HEK293T (cell line): Measurements from ENCODE around the gene TRPC1.
"Not testable (repeated sequence)": the region's sequence is repeated elsewhere in the genome, so short reads cannot be mapped to it uniquely, and the experiment has no call there.

Source experiments
- CTCF ChIA-PET: fragments of 350-600 bp; formaldehyde crosslinking; extraction: SDS; loops from one replicate; lab custom pipeline; 2021; ENCODE audit warnings: antibody characterized with exemption, inconsistent platforms; lab: Yijun Ruan, JAX
- POLR2A ChIA-PET: fragments of 350-600 bp; formaldehyde crosslinking; extraction: SDS; loops from one replicate; lab custom pipeline; 2020; ENCODE audit warnings: antibody characterized with exemption, inconsistent platforms; lab: Yijun Ruan, JAX
- DNase-seq: peaks from one replicate; pipeline ENCODE4 v3.0.0; 2012; ENCODE audit warnings: mixed read lengths; ENCODE audit errors: extremely low spot score
- ARNT ChIP-seq: fragments of 450-650 bp; IDR thresholded peaks from 2 replicates; pipeline ENCODE4 v1.6.1; 2017; ENCODE audit warnings: mild to moderate bottlenecking
- BHLHE40 ChIP-seq: fragments of 450-650 bp; IDR thresholded peaks from 2 replicates; pipeline ENCODE4 v1.6.1; 2016; ENCODE audit warnings: mild to moderate bottlenecking, moderate library complexity, borderline replicate concordance
- CTBP1 ChIP-seq: fragments of 450-650 bp; IDR thresholded peaks from 2 replicates; pipeline ENCODE4 v1.6.1; 2016; ENCODE audit warnings: borderline replicate concordance
- ELF4 ChIP-seq: fragments of 450-650 bp; IDR thresholded peaks from 2 replicates; pipeline ENCODE4 v1.6.1; 2017; ENCODE audit warnings: antibody characterized with exemption
- FOXA1 ChIP-seq: fragments of 450-650 bp; IDR thresholded peaks from 2 replicates; pipeline ENCODE4 v1.6.1; 2016; ENCODE audit warnings: mild to moderate bottlenecking
- FOXK2 ChIP-seq: fragments of 450-650 bp; IDR thresholded peaks from 2 replicates; pipeline ENCODE4 v1.6.1; 2016; ENCODE audit warnings: mild to moderate bottlenecking
- FOXM1 ChIP-seq: fragments of 450-650 bp; IDR thresholded peaks from 2 replicates; pipeline ENCODE4 v1.6.1; 2017; ENCODE audit warnings: mild to moderate bottlenecking, borderline replicate concordance
- HDGF ChIP-seq: fragments of 450-650 bp; IDR thresholded peaks from 2 replicates; pipeline ENCODE4 v1.6.1; 2017; ENCODE audit warnings: antibody characterized with exemption, borderline replicate concordance
- L3MBTL2 ChIP-seq: fragments of 450-650 bp; conservative IDR thresholded peaks from 2 replicates; pipeline ENCODE4 v1.6.1; 2016; ENCODE audit warnings: mild to moderate bottlenecking
- LEF1 ChIP-seq: fragments of 450-650 bp; IDR thresholded peaks from 2 replicates; pipeline ENCODE4 v1.6.1; 2017; ENCODE audit warnings: mild to moderate bottlenecking, borderline replicate concordance
- NFRKB ChIP-seq: fragments of 450-650 bp; IDR thresholded peaks from 2 replicates; pipeline ENCODE4 v1.6.1; 2016; ENCODE audit warnings: mild to moderate bottlenecking, moderate library complexity
- SP1 ChIP-seq: fragments of 450-650 bp; IDR thresholded peaks from 2 replicates; pipeline ENCODE4 v1.6.1; 2017
- SUZ12 ChIP-seq: fragments of 450-650 bp; IDR thresholded peaks from 2 replicates; pipeline ENCODE4 v1.6.1; 2016; ENCODE audit warnings: mild to moderate bottlenecking
- TARDBP ChIP-seq: fragments of 450-650 bp; IDR thresholded peaks from 2 replicates; pipeline ENCODE4 v1.6.1; 2016
- ZNF384 ChIP-seq: fragments of 450-650 bp; IDR thresholded peaks from 2 replicates; pipeline ENCODE4 v1.6.1; 2016
- TF ChIP-seq, protein P1 (sequence below): fragments of 450-650 bp; IDR thresholded peaks from 2 replicates; pipeline ENCODE4 v1.6.1; 2016

The TRPC1 gene

DNA sequence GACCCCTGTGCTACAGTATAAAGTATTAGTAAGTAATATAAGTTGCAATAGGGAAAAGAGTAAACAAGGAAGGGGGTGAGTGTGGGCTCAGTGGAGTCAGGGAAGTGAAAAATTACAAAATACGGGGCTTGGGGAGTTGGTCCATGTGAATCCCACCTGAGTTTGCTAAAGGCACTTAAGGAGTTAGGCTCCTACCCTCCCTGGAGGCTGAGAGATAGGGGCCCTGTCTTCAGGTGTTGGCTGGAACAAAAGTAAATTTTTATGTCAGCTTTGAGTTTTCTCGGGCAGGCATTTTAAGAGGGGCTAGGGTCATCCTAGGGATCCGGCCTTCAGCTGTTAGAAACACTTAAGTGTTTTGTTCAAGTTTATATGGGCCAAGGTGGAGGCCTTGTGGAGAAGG is 8.2 kb downstream of the TRPC1 start:
- DNase-seq: no peak
- CTCF ChIA-PET: no interaction called here
- POLR2A ChIA-PET: interaction anchor here (1.4 kb wide), 1 partner anchor 8 kb away, joined by 6 read pairs; the partner anchor contains the start of gene TRPC1
- TF ChIP-seq ARNT (no peak), ZNF384 (no peak)

DNA sequence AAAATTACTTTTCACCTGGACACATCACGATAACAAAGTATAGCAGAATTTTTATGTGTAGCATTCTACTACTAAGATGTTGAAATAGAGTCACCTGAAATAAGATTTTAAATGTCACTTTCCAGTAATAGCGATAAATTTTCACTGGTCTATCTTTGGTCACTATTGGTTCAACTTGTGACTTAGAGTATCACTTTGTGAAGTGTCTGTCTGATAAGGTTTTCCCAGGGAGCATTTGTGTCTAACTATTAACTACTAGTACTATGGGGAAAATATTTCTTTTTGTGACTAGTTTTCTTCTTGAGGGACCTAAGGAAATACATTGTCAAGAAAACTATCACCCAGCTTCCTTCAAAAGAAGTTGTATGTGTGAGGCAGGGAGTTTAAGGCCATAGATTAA is 11.0 kb downstream of the TRPC1 start:
- POLR2A ChIA-PET: no interaction called here
- no peak for DNase-seq
- TF ChIP-seq FOXA1 (no peak), SUZ12 (no peak), CTBP1 (no peak), NFRKB (no peak), ARNT (no peak), ELF4 (no peak), BHLHE40 (no peak), SP1 (no peak), ZNF384 (no peak), LEF1 (no peak), HDGF (no peak), FOXK2 (no peak), FOXM1 (no peak)
- CTCF ChIA-PET: no interaction called here

DNA sequence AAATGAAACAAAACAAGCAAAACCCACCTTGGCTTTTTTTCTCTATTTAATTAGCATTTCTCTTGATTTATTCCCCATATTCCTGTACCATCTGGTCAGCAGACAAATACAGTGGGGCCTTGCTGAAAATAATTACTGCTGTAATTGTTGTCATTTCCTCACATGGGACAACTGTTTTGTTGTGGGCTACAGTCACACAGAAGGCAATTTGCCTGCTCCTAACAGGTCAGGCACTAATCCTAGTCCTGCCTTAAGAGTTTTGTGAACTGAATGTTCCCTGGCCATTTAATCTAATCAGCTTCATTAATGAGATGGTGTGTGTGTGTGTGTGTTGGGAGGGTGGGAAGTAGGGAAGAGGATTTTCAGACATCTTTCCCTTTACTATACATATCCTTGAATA is 11.6 kb downstream of the TRPC1 start:
- CTCF ChIA-PET: no interaction called here
- POLR2A ChIA-PET: no interaction called here
- no peak for DNase-seq
- TF ChIP-seq ELF4 (no peak), HDGF (no peak), BHLHE40 (no peak), SP1 (no peak), LEF1 (no peak), L3MBTL2 (no peak), SUZ12 (no peak)

- no peak for DNase-seq
- ChIA-PET POLR2A (no interaction called here), CTCF (interaction anchor here (0.6 kb wide), 1 partner anchor 151 kb away, joined by 3 read pairs; no protein-coding TSS in a partner anchor)
- TF ChIP-seq NFRKB (no peak), TARDBP (no peak), L3MBTL2 (no peak), BHLHE40 (no peak)
Measured at GRCh38 chr3:142738396-142738795, 14.6 kb downstream of the TRPC1 start.

GRCh38 chr3:142746646-142747045 is 22.8 kb downstream of the TRPC1 start:
- DNase-seq: no peak
- CTCF ChIA-PET: no interaction called here
- POLR2A ChIA-PET: no interaction called here
- TF ChIP-seq CTBP1: no peak
- TF ChIP-seq SP1: no peak
- TF ChIP-seq ZNF384: no peak
- TF ChIP-seq ELF4: no peak
- no peak for TF ChIP-seq FOXK2
- TF ChIP-seq LEF1: no peak
- no peak for TF ChIP-seq ARNT
- TF ChIP-seq, protein P1, sequence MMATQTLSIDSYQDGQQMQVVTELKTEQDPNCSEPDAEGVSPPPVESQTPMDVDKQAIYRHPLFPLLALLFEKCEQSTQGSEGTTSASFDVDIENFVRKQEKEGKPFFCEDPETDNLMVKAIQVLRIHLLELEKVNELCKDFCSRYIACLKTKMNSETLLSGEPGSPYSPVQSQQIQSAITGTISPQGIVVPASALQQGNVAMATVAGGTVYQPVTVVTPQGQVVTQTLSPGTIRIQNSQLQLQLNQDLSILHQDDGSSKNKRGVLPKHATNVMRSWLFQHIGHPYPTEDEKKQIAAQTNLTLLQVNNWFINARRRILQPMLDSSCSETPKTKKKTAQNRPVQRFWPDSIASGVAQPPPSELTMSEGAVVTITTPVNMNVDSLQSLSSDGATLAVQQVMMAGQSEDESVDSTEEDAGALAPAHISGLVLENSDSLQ: no peak
- no peak for TF ChIP-seq NFRKB
- TF ChIP-seq FOXM1: no peak
- TF ChIP-seq TARDBP: no peak
- TF ChIP-seq HDGF: no peak
- no peak for TF ChIP-seq L3MBTL2
- TF ChIP-seq BHLHE40: no peak
- no peak for TF ChIP-seq FOXA1

GRCh38 chr3:142750531-142750930 is 26.7 kb downstream of the TRPC1 start:
- POLR2A ChIA-PET: not testable (repeated sequence)

GRCh38 chr3:142752605-142753004 is 28.8 kb downstream of the TRPC1 start:
- POLR2A ChIA-PET, DNase-seq, CTCF ChIA-PET: not testable (repeated sequence)

More at GRCh38 chr3:142750531-142750930, 26.7 kb downstream of the TRPC1 start:
- CTCF ChIA-PET, DNase-seq: not testable (repeated sequence)

GRCh38 chr3:142754494-142754893 is 30.7 kb downstream of the TRPC1 start:
- DNase-seq: no peak
- ChIA-PET CTCF (no interaction called here), POLR2A (no interaction called here)
- TF ChIP-seq BHLHE40: no peak
- TF ChIP-seq, protein P1: no peak
- no peak for TF ChIP-seq SP1
- TF ChIP-seq TARDBP: no peak
- TF ChIP-seq ELF4: no peak
- no peak for TF ChIP-seq LEF1
- no peak for TF ChIP-seq NFRKB
- no peak for TF ChIP-seq FOXK2
- no peak for TF ChIP-seq SUZ12
- no peak for TF ChIP-seq FOXM1
- TF ChIP-seq ZNF384: no peak
- no peak for TF ChIP-seq ARNT
- no peak for TF ChIP-seq CTBP1
- no peak for TF ChIP-seq FOXA1
- no peak for TF ChIP-seq L3MBTL2
